HUES64 (cell line): ENCODE measurements around the gene PPP4R2.
A peak's percentile ranks its signal among the peaks of the same experiment; 100 is the strongest.

Experiments used
- H3K27ac ChIP-seq: 2 replicates; pipeline ENCODE4 v1.7.0; 2013; ENCODE audit warnings: low read depth, low read length, inconsistent platforms
- H3K27me3 ChIP-seq: 2 replicates; pipeline ENCODE4 v1.6.1; 2013; ENCODE audit warnings: mild to moderate bottlenecking, low read length; ENCODE audit not compliant: insufficient read depth
- H3K36me3 ChIP-seq: 2 replicates; pipeline ENCODE4 v1.6.1; 2013; ENCODE audit warnings: mild to moderate bottlenecking, low read length; ENCODE audit not compliant: insufficient read depth
- H3K4me1 ChIP-seq: 2 replicates; pipeline ENCODE4 v1.6.1; 2013; ENCODE audit warnings: mild to moderate bottlenecking, low read length, moderate library complexity; ENCODE audit not compliant: insufficient read depth
- H3K4me3 ChIP-seq: 2 replicates; pipeline ENCODE4 v1.5.1; 2013; ENCODE audit warnings: mild to moderate bottlenecking, low read length, moderate library complexity
- H3K9ac ChIP-seq: 2 replicates; pipeline ENCODE4 v1.6.1; 2013; ENCODE audit warnings: mild to moderate bottlenecking, low read depth, low read length
- H3K9me3 ChIP-seq: 2 replicates; pipeline ENCODE4 v1.6.1; 2013; ENCODE audit warnings: low read depth, low read length; ENCODE audit not compliant: insufficient read depth
- WGBS: fragments of 150-250, 120-280 bp; methylation state at CpG from one replicate; pipeline ENCODE4 v1.1.7; 2013; ENCODE audit warnings: missing lambda C conversion rate; 5-methylcytosine and 5-hydroxymethylcytosine counted together

The PPP4R2 gene

DNA sequence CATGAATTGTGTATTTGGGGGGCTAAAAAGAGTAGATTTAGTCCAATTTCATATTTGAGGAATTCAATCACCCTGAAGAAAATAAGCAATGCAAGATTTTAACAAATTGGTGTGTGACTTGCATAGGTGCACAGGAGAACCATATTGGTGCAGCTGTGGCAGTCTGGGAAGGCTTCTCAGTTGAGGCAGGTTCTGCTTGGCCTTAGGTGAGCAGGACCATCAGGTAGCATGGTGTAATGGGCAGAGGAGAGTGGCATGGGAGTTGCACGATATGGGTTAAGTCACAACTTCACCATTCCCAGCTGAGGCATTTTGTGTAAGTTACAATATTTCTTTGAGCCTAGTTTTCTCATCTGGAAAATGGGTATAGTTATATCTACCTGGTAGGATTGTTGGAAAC is 75.3 kb downstream of the PPP4R2 start:
- no peak overlapping the region for H3K9ac ChIP-seq
- WGBS: 100% methylated on average over 1 of the region's 1 CpG
- peaks cover 14% of the 10 kb centered on the region for H3K36me3 ChIP-seq
- no peaks in the 10 kb centered on the region for H3K27me3 ChIP-seq
- no peaks in the 10 kb centered on the region for H3K9me3 ChIP-seq
- H3K4me1 ChIP-seq: peaks cover 21% of the 10 kb centered on the region; the same call in 1 of the 2 replicates
- H3K27ac ChIP-seq: no peak overlapping the region
- H3K4me3 ChIP-seq: no peak overlapping the region

DNA sequence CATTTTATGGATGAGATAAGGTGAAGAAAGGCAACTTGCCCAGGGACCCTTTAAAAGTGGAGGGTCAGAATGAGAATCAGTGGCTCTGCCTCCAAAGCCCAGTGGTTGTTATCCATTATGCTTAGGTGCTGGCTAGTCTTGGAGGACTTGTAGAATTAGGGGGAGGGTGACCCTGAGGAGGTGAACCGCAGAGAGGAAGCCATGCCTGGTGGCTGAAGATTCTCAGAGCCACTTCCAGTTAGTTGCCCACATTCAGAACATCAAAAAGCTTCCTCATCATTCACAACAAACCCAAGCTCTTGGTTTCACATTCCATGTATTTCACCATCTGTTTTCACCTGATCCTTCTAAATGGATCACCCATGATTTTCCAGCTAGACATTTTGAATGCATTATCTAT is 76.0 kb downstream of the PPP4R2 start:
- H3K4me1 ChIP-seq: peaks cover 21% of the 10 kb centered on the region; the same call in 1 of the 2 replicates
- H3K27ac ChIP-seq: no peak overlapping the region
- no peak overlapping the region for H3K9ac ChIP-seq
- H3K9me3 ChIP-seq: no peaks in the 10 kb centered on the region
- H3K36me3 ChIP-seq: peaks cover 7% of the 10 kb centered on the region
- H3K27me3 ChIP-seq: no peaks in the 10 kb centered on the region
- no peak overlapping the region for H3K4me3 ChIP-seq
- 67% methylated on average over 1 of the region's 1 CpG for WGBS

DNA sequence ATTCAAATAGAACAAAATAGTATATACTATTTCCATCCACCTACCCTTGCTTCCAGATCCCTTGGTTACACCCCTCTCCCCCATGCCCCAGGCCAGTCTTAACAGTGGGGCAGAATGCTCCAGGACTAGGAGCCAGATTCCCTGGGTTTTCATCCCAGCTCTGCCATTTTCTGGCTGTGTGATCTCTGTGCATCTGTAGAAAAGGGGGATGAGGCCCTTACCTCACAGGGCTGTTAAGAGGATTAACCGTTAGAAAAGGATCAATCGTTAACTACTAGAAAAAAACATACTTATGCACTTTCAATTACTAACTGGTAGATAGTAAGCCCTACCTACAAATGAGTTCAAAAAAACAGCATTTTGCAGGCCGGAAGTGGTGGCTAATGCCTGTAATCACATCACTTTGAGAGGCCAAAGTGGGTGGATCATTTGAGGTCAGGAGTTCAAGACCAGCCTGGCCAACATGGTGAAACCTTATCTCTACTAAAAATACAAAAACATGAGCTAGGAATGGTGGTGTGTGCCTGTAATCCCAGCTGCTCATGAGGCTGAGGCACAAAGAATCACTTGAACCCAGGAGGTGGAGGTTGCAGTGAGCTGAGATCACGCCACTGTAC is 76.6 kb downstream of the PPP4R2 start:
- H3K27me3 ChIP-seq: no peaks in the 10 kb centered on the region
- peaks cover 2% of the 10 kb centered on the region; the same call in 1 of the 2 replicates for H3K36me3 ChIP-seq
- 84% methylated on average over 4 of the region's 4 CpGs for WGBS
- peaks cover 16% of the 10 kb centered on the region; the same call in 1 of the 2 replicates for H3K4me1 ChIP-seq
- no peaks in the 10 kb centered on the region for H3K9me3 ChIP-seq
- H3K4me3 ChIP-seq: no peak overlapping the region
- H3K27ac ChIP-seq: no peak overlapping the region
- H3K9ac ChIP-seq: no peak overlapping the region

DNA sequence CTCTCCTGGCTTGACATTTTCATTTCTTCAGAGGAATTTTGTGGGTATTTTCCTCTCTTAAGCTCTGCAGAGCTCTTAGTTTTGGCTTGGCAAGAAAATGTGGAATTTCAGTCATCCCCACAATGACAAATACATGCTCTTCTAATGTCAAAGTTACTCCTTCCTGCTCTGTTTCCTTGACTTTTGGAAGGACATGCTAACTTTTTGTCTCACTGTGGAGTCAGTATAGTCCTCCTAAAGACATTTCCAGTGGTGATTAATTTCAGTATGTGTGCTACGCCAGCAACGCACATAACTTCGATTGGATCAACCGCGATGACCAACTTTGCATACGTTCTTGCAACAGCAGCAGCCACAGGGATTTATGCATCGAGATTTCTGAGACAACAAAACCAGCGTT is 78.2 kb downstream of the PPP4R2 start:
- H3K27ac ChIP-seq: no peak overlapping the region
- H3K4me1 ChIP-seq: peaks cover 14% of the 10 kb centered on the region; the same call in 1 of the 2 replicates
- 93% methylated on average over 8 of the region's 8 CpGs for WGBS

DNA sequence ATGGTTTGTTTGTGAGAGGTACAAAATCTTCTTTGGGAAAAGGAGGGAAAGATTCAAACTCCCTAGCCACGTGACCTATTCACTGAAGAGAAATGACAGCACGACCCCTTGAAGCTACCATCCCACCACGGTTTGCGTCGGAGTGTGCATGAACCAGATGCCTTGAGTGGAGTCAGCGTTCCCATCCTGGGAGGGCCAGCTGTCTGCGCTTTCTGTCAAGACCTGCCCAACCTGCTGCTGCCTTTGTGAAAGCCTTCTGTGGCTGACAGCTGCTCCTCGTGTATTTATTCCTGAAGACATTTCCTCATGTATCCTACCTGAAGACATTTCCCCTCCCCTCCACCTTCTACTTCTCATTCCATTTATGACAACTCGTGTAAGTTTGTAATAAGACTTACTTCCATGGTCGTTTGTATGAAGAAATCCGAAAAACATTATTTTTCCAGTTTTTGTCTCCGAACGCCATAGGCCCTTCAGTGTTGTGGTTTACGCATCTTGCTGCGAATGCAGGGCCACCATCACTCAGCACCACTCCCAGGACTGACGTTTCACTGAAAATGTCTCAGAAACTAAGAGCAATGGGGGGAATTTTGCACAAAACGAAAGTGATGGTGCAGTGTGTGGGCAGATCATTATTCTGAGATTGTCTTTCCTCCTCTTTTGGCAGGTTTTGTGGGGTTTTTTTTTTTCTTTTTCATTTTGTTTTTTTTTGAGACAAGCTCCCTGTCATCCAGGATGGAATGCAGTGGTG is 83.8 kb downstream of the PPP4R2 start:
- H3K4me1 ChIP-seq: no peaks in the 10 kb centered on the region
- H3K4me3 ChIP-seq: no peak overlapping the region
- 92% methylated on average over 17 of the region's 17 CpGs for WGBS
- no peak overlapping the region for H3K27ac ChIP-seq
- H3K9ac ChIP-seq: no peak overlapping the region
- no peaks in the 10 kb centered on the region for H3K36me3 ChIP-seq
- no peaks in the 10 kb centered on the region for H3K9me3 ChIP-seq
- H3K27me3 ChIP-seq: no peaks in the 10 kb centered on the region

More for the DNA sequence above, 78.2 kb downstream of the PPP4R2 start:
- no peaks in the 10 kb centered on the region for H3K27me3 ChIP-seq
- no peak overlapping the region for H3K9ac ChIP-seq
- H3K9me3 ChIP-seq: no peaks in the 10 kb centered on the region
- no peaks in the 10 kb centered on the region for H3K36me3 ChIP-seq
- H3K4me3 ChIP-seq: no peak overlapping the region

DNA sequence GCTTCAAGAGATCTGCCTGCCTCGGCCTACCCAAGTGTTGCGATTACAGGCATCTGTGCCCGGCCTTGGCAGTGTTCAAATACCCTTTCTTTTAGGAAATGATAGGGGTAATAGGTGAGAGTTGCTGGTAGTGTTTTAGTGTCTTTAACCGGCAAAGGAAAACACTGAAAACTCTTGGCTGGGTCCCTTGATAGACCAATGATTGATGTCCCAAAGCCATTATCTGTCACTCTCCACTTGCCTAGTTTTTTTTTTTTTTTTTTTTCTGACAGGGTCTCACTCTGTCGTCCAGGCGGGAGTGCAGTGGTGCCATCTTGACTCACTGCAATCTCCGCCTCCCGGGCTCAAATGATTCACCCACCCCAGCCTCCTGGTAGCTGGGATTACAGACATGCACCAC is 84.5 kb downstream of the PPP4R2 start:
- no peak overlapping the region for H3K4me3 ChIP-seq
- 95% methylated on average over 8 of the region's 8 CpGs for WGBS

DNA sequence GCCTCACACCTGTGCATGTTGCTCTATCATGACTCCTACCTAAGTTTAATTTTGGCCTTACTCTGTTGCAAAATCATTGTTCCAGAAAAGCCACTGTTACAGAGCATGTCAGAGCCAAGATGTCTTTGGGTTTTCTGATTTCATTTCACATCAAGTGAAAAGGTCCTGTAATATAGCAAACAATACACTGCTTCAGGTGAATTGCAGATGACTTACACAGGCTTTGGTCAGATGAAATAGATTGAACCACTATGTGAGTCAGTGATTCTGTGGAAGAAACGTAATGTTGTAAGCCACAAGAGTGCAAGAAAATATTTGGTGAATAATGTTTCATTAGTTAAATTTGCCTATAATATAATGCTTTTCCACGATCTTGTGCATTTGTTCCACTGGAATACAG is 87.6 kb downstream of the PPP4R2 start:
- WGBS: 95% methylated on average over 1 of the region's 2 CpGs
- H3K27ac ChIP-seq: no peak overlapping the region

More for the DNA sequence above, 84.5 kb downstream of the PPP4R2 start:
- H3K27ac ChIP-seq: no peak overlapping the region
- H3K9me3 ChIP-seq: no peaks in the 10 kb centered on the region
- H3K36me3 ChIP-seq: no peaks in the 10 kb centered on the region
- no peaks in the 10 kb centered on the region for H3K4me1 ChIP-seq
- H3K9ac ChIP-seq: no peak overlapping the region
- H3K27me3 ChIP-seq: no peaks in the 10 kb centered on the region

DNA sequence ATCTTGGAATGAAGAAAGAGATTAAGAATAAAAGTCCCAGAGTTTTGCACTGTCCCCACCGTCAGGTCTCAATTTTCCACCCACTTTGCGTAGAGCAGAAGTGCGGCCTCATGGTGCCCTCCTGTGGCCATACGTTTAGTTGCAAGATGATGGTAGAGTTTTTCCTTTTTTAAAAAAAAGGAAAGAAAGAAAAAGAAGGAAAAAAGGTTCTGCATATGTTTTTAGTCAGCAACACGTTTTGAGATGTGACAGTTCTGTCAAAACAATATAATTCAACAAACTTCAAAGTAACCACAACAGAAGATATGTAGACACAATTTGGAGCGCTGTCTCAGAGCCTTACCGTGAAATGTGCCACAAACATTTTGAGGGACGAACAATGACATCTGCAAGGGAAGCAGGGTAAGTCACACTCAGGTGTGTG is 89.5 kb downstream of the PPP4R2 start:
- H3K36me3 ChIP-seq: no peaks in the 10 kb centered on the region
- H3K27me3 ChIP-seq: no peaks in the 10 kb centered on the region
- no peak overlapping the region for H3K27ac ChIP-seq
- no peak overlapping the region for H3K9ac ChIP-seq
- no peak overlapping the region for H3K4me3 ChIP-seq
- H3K4me1 ChIP-seq: no peaks in the 10 kb centered on the region
- no peaks in the 10 kb centered on the region for H3K9me3 ChIP-seq
- 42% methylated on average over 7 of the region's 8 CpGs for WGBS

More for the DNA sequence above, 87.6 kb downstream of the PPP4R2 start:
- Histone ChIP-seq H3K9me3 (no peaks in the 10 kb centered on the region), H3K36me3 (no peaks in the 10 kb centered on the region), H3K4me1 (no peaks in the 10 kb centered on the region), H3K4me3 (no peak overlapping the region), H3K9ac (no peak overlapping the region), H3K27me3 (no peaks in the 10 kb centered on the region)

DNA sequence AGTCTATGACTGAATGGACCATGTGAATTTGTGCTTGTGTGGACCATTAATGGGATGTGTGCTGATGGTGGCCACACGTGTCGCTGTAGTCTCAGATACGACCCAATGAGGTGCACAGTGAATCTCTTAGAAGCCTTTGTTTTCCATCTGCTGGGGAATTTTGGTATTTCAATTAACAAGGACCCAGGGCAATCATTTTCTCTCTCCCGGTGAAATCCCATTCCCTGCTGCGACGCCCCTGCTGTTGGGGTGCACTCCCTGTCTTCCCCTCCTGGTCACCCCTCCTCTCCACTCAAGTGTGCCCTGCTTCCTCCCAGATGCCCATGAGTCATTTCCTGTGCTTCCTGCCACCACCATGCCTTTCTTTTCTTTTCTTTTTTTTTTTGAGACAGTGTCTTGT is 97.5 kb downstream of the PPP4R2 start:
- Histone ChIP-seq H3K4me3 (no peak overlapping the region), H3K9ac (no peak overlapping the region), H3K36me3 (no peaks in the 10 kb centered on the region), H3K27me3 (no peaks in the 10 kb centered on the region), H3K27ac (no peak overlapping the region), H3K9me3 (no peaks in the 10 kb centered on the region), H3K4me1 (peaks cover 9% of the 10 kb centered on the region)
- 88% methylated on average over 6 of the region's 6 CpGs for WGBS

DNA sequence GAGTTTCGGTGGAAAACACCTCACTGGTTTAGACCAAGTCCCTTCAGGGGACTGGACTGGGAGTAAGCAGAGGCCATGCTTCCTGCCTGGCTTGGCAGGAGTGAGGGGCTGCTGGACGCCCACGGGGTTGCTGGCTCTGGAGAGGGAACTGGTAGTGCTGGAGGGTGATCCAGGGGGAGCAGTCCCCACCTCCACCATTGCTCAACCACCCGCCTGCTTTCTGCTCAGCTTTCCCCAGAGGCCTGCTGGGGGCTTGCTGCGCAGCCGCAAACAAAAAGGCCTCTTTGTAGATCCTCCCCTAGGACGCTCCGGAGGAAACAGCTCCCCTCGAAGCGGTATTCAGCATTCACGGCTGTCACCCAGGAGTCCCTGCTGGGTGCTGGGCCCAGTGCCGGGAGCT is 98.3 kb downstream of the PPP4R2 start:
- Histone ChIP-seq H3K4me1 (peaks cover 9% of the 10 kb centered on the region), H3K27ac (peak overlapping the region; percentile 63), H3K9me3 (no peaks in the 10 kb centered on the region), H3K36me3 (no peaks in the 10 kb centered on the region), H3K9ac (peak overlapping the region; percentile 19; the same call in 1 of the 2 replicates), H3K27me3 (no peaks in the 10 kb centered on the region), H3K4me3 (no peak overlapping the region)
- WGBS: 25% methylated on average over 12 of the region's 12 CpGs

DNA sequence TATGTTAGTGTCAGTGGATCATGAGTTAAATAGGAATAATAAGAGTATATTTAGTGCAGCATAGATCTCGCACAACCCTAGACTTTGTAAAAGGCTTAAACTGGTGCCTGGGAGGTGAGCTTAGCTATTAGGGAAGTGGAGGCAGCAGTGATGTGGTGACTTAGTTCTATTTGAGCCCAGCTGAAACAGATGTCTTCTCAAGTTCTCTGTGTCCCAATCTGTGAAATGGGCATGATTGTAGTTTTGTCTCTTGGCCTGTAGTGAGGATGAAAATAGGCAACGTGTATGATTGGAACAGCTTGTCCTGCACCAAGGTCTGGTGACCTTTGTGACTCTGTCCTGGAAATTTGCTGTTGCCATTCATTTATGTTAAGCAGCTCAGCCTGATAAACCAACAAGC is 99.6 kb downstream of the PPP4R2 start:
- H3K36me3 ChIP-seq: no peaks in the 10 kb centered on the region
- WGBS: 91% methylated on average over 2 of the region's 2 CpGs
- H3K4me1 ChIP-seq: peaks cover 13% of the 10 kb centered on the region
- no peak overlapping the region for H3K9ac ChIP-seq
- H3K27me3 ChIP-seq: no peaks in the 10 kb centered on the region
- no peaks in the 10 kb centered on the region for H3K9me3 ChIP-seq
- no peak overlapping the region for H3K4me3 ChIP-seq
- H3K27ac ChIP-seq: no peak overlapping the region
